Adrenal gland (tissue), 5 donors: ENCODE data around the gene LHFPL2.

Experiments used
- CTCF ChIP-seq, 6 experiments: fragments of 450-650 bp in 4 of 6; fragments of 200-600 bp in 2 of 6; sonication (generic) in 1 of 6; IDR thresholded peaks; 1 replicate in 5 of 6; 2 replicates in 1 of 6; pipeline versions ENCODE4 v1.5.1 to v1.8.0; 2016 to 2021; ENCODE audit warnings: antibody characterized with exemption in 6 of 6, mild to moderate bottlenecking in 2 of 6, moderate library complexity in 1 of 6
- POLR2A ChIP-seq, 2 donors: fragments of 450-650 bp; IDR thresholded peaks; one replicate each; pipeline ENCODE4 v1.6.1; 2017; ENCODE audit warnings: antibody characterized with exemption in 2 of 2, mild to moderate bottlenecking in 2 of 2, moderate library complexity in 1 of 2
- donor health status: DM: no; HTN: no; CAD: no.

GRCh38 chr5:78630047-78630446, 18.5 kb downstream of the LHFPL2 start:
- TF ChIP-seq POLR2A (IDR thresholded peaks at IDR 0.05) (no peak), CTCF (IDR thresholded peaks at IDR 0.05) (no peak)
